Measurements from ENCODE around the gene UTP14C. TPM values are rescaled to one million over a fixed set of nuclear protein-coding genes. Genes with fewer than 3 reads are reported as not detected.

The UTP14C gene
- total and polyA plus RNA-seq, 2 of the 13 experiments (the other 11 are each of a cell fraction or from before 2014, with no cell fraction given): 8.8 to 12.2 TPM

DNA sequence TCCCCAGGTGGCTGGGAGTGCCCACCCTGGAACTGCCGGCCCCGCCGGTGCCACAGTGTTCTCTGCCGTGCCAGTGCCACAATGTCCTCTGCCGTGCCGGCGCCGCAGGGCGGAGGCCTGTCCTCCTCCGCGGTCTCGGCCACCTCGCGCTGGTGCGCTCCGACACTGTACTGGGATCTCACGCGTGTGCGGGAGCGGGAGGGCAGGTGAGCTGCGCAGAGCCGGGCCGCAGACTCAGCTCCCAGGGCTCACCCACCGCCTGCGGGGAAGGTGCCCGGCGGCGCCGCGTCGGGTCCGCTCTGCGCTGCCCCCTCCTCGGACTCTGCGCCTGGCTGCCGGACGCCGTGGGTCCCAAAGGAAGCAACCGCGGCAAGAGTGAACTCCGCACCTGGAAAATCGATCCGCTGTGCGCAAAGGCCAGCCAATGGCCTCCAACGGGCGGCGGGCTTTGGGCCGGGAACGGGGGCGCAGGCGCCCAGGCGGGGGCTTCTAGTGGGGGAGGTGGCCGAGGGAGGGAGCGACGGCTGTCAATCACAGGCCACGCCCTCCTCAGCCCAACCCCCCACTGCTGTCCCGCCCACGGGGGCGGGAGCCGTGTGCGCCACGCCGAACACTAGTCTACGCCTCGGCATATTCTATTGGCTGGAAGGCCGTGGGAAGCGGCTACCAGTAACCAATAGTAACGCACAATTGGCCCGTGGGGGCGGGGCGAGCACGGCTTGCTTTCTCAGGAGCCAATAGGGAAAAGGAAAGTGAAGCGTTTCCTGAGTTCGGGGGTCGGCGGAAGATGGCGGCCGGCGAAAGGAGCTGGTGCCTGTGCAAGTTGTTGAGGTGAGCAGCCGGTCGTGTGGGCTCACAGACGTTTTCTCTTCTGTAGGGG, 12.6 kb upstream of the UTP14C start, which contains the start of gene ALG11 (continued):
- TF ChIP-seq, protein P1, sequence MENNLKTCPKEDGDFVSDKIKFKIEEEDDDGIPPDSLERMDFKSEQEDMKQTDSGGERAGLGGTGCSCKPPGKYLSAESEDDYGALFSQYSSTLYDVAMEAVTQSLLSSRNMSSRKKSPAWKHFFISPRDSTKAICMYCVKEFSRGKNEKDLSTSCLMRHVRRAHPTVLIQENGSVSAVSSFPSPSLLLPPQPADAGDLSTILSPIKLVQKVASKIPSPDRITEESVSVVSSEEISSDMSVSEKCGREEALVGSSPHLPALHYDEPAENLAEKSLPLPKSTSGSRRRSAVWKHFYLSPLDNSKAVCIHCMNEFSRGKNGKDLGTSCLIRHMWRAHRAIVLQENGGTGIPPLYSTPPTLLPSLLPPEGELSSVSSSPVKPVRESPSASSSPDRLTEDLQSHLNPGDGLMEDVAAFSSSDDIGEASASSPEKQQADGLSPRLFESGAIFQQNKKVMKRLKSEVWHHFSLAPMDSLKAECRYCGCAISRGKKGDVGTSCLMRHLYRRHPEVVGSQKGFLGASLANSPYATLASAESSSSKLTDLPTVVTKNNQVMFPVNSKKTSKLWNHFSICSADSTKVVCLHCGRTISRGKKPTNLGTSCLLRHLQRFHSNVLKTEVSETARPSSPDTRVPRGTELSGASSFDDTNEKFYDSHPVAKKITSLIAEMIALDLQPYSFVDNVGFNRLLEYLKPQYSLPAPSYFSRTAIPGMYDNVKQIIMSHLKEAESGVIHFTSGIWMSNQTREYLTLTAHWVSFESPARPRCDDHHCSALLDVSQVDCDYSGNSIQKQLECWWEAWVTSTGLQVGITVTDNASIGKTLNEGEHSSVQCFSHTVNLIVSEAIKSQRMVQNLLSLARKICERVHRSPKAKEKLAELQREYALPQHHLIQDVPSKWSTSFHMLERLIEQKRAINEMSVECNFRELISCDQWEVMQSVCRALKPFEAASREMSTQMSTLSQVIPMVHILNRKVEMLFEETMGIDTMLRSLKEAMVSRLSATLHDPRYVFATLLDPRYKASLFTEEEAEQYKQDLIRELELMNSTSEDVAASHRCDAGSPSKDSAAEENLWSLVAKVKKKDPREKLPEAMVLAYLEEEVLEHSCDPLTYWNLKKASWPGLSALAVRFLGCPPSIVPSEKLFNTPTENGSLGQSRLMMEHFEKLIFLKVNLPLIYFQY (CRISPR knock-in tag; IDR thresholded peaks at IDR 0.05; ENCODE audit: borderline replicate concordance): peak; percentile 82
- no peak for TF ChIP-seq CBX5 (CRISPR knock-in tag; IDR thresholded peaks at IDR 0.05; ENCODE audit: borderline replicate concordance)
- peak; percentile 92; the same call in 1 of the 2 replicates for TF ChIP-seq ZNF788 (CRISPR knock-in tag; IDR thresholded peaks at IDR 0.05; ENCODE audit: borderline replicate concordance)
- TF ChIP-seq SIX4 (CRISPR knock-in tag; IDR thresholded peaks at IDR 0.05): no peak; the same call in 1 of the 2 replicates
- TF ChIP-seq POLR2AphosphoS2 (IDR thresholded peaks at IDR 0.05; ENCODE audit: low read depth, low read length): no peak
- no peak for TF ChIP-seq ZNF75D (CRISPR knock-in tag; IDR thresholded peaks at IDR 0.05; ENCODE audit: borderline replicate concordance)
- TF ChIP-seq, protein P2, sequence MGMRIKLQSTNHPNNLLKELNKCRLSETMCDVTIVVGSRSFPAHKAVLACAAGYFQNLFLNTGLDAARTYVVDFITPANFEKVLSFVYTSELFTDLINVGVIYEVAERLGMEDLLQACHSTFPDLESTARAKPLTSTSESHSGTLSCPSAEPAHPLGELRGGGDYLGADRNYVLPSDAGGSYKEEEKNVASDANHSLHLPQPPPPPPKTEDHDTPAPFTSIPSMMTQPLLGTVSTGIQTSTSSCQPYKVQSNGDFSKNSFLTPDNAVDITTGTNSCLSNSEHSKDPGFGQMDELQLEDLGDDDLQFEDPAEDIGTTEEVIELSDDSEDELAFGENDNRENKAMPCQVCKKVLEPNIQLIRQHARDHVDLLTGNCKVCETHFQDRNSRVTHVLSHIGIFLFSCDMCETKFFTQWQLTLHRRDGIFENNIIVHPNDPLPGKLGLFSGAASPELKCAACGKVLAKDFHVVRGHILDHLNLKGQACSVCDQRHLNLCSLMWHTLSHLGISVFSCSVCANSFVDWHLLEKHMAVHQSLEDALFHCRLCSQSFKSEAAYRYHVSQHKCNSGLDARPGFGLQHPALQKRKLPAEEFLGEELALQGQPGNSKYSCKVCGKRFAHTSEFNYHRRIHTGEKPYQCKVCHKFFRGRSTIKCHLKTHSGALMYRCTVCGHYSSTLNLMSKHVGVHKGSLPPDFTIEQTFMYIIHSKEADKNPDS (CRISPR knock-in tag; IDR thresholded peaks at IDR 0.05): no peak; the same call in 1 of the 2 replicates
- TF ChIP-seq, protein P3, sequence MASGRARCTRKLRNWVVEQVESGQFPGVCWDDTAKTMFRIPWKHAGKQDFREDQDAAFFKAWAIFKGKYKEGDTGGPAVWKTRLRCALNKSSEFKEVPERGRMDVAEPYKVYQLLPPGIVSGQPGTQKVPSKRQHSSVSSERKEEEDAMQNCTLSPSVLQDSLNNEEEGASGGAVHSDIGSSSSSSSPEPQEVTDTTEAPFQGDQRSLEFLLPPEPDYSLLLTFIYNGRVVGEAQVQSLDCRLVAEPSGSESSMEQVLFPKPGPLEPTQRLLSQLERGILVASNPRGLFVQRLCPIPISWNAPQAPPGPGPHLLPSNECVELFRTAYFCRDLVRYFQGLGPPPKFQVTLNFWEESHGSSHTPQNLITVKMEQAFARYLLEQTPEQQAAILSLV (CRISPR knock-in tag; IDR thresholded peaks at IDR 0.05; ENCODE audit: borderline replicate concordance): peak; percentile 97
- TF ChIP-seq IRX3 (CRISPR knock-in tag; IDR thresholded peaks at IDR 0.05; ENCODE audit: borderline replicate concordance, low read depth): peak; percentile 17; the same call in 1 of the 2 replicates
- peak; percentile 98 for TF ChIP-seq TAF1 (CRISPR knock-in tag; IDR thresholded peaks at IDR 0.05)
- TF ChIP-seq, protein P4, sequence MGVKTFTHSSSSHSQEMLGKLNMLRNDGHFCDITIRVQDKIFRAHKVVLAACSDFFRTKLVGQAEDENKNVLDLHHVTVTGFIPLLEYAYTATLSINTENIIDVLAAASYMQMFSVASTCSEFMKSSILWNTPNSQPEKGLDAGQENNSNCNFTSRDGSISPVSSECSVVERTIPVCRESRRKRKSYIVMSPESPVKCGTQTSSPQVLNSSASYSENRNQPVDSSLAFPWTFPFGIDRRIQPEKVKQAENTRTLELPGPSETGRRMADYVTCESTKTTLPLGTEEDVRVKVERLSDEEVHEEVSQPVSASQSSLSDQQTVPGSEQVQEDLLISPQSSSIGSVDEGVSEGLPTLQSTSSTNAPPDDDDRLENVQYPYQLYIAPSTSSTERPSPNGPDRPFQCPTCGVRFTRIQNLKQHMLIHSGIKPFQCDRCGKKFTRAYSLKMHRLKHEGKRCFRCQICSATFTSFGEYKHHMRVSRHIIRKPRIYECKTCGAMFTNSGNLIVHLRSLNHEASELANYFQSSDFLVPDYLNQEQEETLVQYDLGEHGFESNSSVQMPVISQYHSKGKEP (CRISPR knock-in tag; IDR thresholded peaks at IDR 0.05): no peak
- no peak for TF ChIP-seq CENPX (CRISPR knock-in tag; IDR thresholded peaks at IDR 0.05)
- peak; percentile 83 for TF ChIP-seq ZNF546 (CRISPR knock-in tag; conservative IDR thresholded peaks at IDR 0.05)
- peak; percentile 65; the same call in 1 of the 2 replicates for TF ChIP-seq SALL2 (CRISPR knock-in tag; IDR thresholded peaks at IDR 0.05)
- peak; percentile 69 for TF ChIP-seq THAP11 (CRISPR knock-in tag; IDR thresholded peaks at IDR 0.05)
- no peak for TF ChIP-seq ZNF143 (CRISPR knock-in tag; IDR thresholded peaks at IDR 0.05)
- no peak for TF ChIP-seq TBP (CRISPR knock-in tag; IDR thresholded peaks at IDR 0.05)
- no peak for TF ChIP-seq U2AF2 (IDR thresholded peaks at IDR 0.05; ENCODE audit: low read depth, low read length)
- TF ChIP-seq LCORL (IDR thresholded peaks at IDR 0.05): no peak
- peak; percentile 98 for TF ChIP-seq LCORL (CRISPR knock-in tag; IDR thresholded peaks at IDR 0.05)
